ENCODE measurements around the gene VWA1.
"Not testable (repeated sequence)": the region's sequence is repeated elsewhere in the genome, so short reads cannot be mapped to it uniquely, and the experiment has no call there.

VWA1 gene

GRCh38 chr1:1406101-1406820, 29.2 kb upstream of the VWA1 start:
- no peak for DNase-seq

- DNase-seq = peak; percentile 95 to 96
These were observed 28.5 kb upstream of the VWA1 start, which contains the start of gene MRPL20 for GRCh38 chr1:1406821-1407635. TSS of gene MRPL20 (minus strand) at chr1:1407293. CDS start at chr1:1407217, 76 bp downstream.

- DNase-seq = peak in 1 of 2 donors; percentile 26
These were observed 27.7 kb upstream of the VWA1 start for GRCh38 chr1:1407636-1408318.

GRCh38 chr1:1410238-1410637, 25.3 kb upstream of the VWA1 start:
- not testable (repeated sequence) for DNase-seq

GRCh38 chr1:1411626-1412025, 23.9 kb upstream of the VWA1 start:
- no peak for DNase-seq

GRCh38 chr1:1412311-1412902, 23.1 kb upstream of the VWA1 start:
- not testable (repeated sequence) for DNase-seq

GRCh38 chr1:1415751-1416150, 19.7 kb upstream of the VWA1 start:
- no peak for DNase-seq

- not testable (repeated sequence) for DNase-seq
These were observed 18.1 kb upstream of the VWA1 start for GRCh38 chr1:1417396-1417795.

- not testable (repeated sequence) for DNase-seq
These were observed 17.5 kb upstream of the VWA1 start for GRCh38 chr1:1417825-1418463.

- DNase-seq = no peak
These were observed 16.8 kb upstream of the VWA1 start for GRCh38 chr1:1418464-1419362.

- no peak for DNase-seq
These were observed 16.1 kb upstream of the VWA1 start for GRCh38 chr1:1419363-1419812.

GRCh38 chr1:1419813-1420653, 15.5 kb upstream of the VWA1 start:
- no peak for DNase-seq

- no peak for DNase-seq
These were observed 14.8 kb upstream of the VWA1 start for GRCh38 chr1:1420654-1421141.

GRCh38 chr1:1421147-1421906, 14.2 kb upstream of the VWA1 start, which contains the start of gene ANKRD65:
TSS of gene ANKRD65 (minus strand) at chr1:1421276. CDS start at chr1:1421005, 271 bp downstream.
- no peak for DNase-seq

- DNase-seq = no peak
These were observed 13.5 kb upstream of the VWA1 start for GRCh38 chr1:1421907-1422464.

GRCh38 chr1:1422465-1423244, 12.8 kb upstream of the VWA1 start:
- no peak for DNase-seq

GRCh38 chr1:1423245-1423597, 12.3 kb upstream of the VWA1 start:
- no peak for DNase-seq

- DNase-seq = no peak
These were observed 10.8 kb upstream of the VWA1 start for GRCh38 chr1:1424707-1425106.
